Esophagus squamous epithelium (tissue), 5 donors: ENCODE results near the gene ADAM17. TPM values are rescaled to one million over a fixed set of nuclear protein-coding genes. Genes with fewer than 3 reads are reported as not detected.

Source experiments
- DNase-seq: peaks from one replicate; lab custom pipeline; 2025; lab: John Stamatoyannopoulos, UW
- H3K27ac ChIP-seq, 4 donors: fragments of 200-600 bp; sonication (generic); one replicate each; pipeline ENCODE4 v1.5.1; 2016 to 2019; ENCODE audit warnings: mild to moderate bottlenecking in 1 of 4
- H3K27me3 ChIP-seq, 4 donors: fragments of 200-600 bp; sonication (generic); 1 replicate in 3 of 4; 2 replicates in 1 of 4; pipeline versions ENCODE4 v1.5.1 to v1.6.0; 2017 to 2021; ENCODE audit warnings: antibody characterized with exemption in 1 of 4
- H3K36me3 ChIP-seq, 3 donors: fragments of 200-600 bp; sonication (generic); one replicate each; pipeline ENCODE4 v1.5.1; 2016 to 2019
- H3K4me1 ChIP-seq, 3 donors: fragments of 200-600 bp; sonication (generic); one replicate each; pipeline ENCODE4 v1.5.1; 2017 to 2019
- H3K4me3 ChIP-seq, 4 donors: fragments of 200-600 bp; sonication (generic); 1 replicate in 3 of 4; 2 replicates in 1 of 4; pipeline ENCODE4 v1.5.1; 2016 to 2019; ENCODE audit warnings: mild to moderate bottlenecking in 2 of 4, moderate library complexity in 1 of 4
- H3K9me3 ChIP-seq, 3 donors: fragments of 200-600 bp; sonication (generic); one replicate each; pipeline ENCODE4 v1.5.1; 2016 to 2019
- CTCF ChIP-seq, 6 experiments: fragments of 450-650 bp in 4 of 6; fragments of 200-600 bp in 2 of 6; sonication (generic) in 2 of 6; IDR thresholded peaks; one replicate each; pipeline ENCODE4 v1.5.1; 2016 to 2019; ENCODE audit warnings: antibody characterized with exemption in 6 of 6, mild to moderate bottlenecking in 4 of 6, moderate library complexity in 4 of 6
- POLR2A ChIP-seq, 4 donors: fragments of 450-650 bp; IDR thresholded peaks; one replicate each; pipeline ENCODE4 v1.6.1; 2017; ENCODE audit warnings: antibody characterized with exemption in 4 of 4, mild to moderate bottlenecking in 4 of 4, moderate library complexity in 3 of 4
- WGBS, 2 donors: methylation state at CpG; one replicate each; pipeline ENCODE4 v1.1.5; 2018; 5-methylcytosine and 5-hydroxymethylcytosine counted together
- intact Hi-C: fragments of 100-400 bp; cut with DNase I; formaldehyde crosslinking; loops from one replicate; pipeline ENCODE4 v1.15.0; 2022
- total RNA-seq, 4 donors: library from RNA; depleted of rRNA; stranded (reverse); fragments of >200 nt; gene quantifications; one replicate each; pipeline ENCODE4 v1.1.0, GENCODE V29; 2016
- donor health status: DM: yes; HTN: yes; CAD: no.

The ADAM17 gene
- total RNA-seq, 4 donors from 2014 or later: 21.5 to 38.9 (median 29.2) TPM

- TF ChIP-seq CTCF (IDR thresholded peaks at IDR 0.05) (no peak), POLR2A (IDR thresholded peaks at IDR 0.05) (no peak)
- intact Hi-C loops: no loop called here
- Histone ChIP-seq H3K4me1 (peaks cover 6 to 37% (median 12%) of the 10 kb centered on the region in 3 donors), H3K27ac (no peak overlapping the region), H3K4me3 (no peak overlapping the region), H3K36me3 (peaks cover 15 to 67% (median 32%) of the 10 kb centered on the region in 3 donors), H3K9me3 (no peaks in the 10 kb centered on the region), H3K27me3 (no peaks in the 10 kb centered on the region)
- 67 to 83% methylated on average over 2 to 3 of the region's 3 CpGs for WGBS, 2 donors
- no peak for DNase-seq
Measured at GRCh38 chr2:9478526-9478925, 77.1 kb downstream of the ADAM17 start.

GRCh38 chr2:9477914-9478313, 77.7 kb downstream of the ADAM17 start:
- intact Hi-C loops: no loop called here
- DNase-seq: no peak
- WGBS, 2 donors: 77 to 80% methylated on average over 7 of the region's 7 CpGs
- Histone ChIP-seq H3K27ac (no peak overlapping the region), H3K36me3 (peaks cover 9 to 61% (median 26%) of the 10 kb centered on the region in 3 donors), H3K27me3 (no peaks in the 10 kb centered on the region), H3K4me3 (no peak overlapping the region), H3K4me1 (peaks cover 8 to 42% (median 12%) of the 10 kb centered on the region in 3 donors), H3K9me3 (no peaks in the 10 kb centered on the region)
- no peak for TF ChIP-seq CTCF (IDR thresholded peaks at IDR 0.05)
- TF ChIP-seq POLR2A (IDR thresholded peaks at IDR 0.05): no peak

- Histone ChIP-seq H3K36me3 (peaks cover 0 to 59% (median 0%) of the 10 kb centered on the region in 3 donors), H3K4me3 (peak within 1 kb of the TSS; percentile 78 to 93 (median 84)), H3K9me3 (no peaks in the 10 kb centered on the region), H3K27ac (peak within 1 kb of the TSS; percentile 86 to 95 (median 91)), H3K27me3 (no peaks in the 10 kb centered on the region), H3K4me1 (peaks cover 8 to 42% (median 12%) of the 10 kb centered on the region in 3 donors)
- DNase-seq: no peak
- intact Hi-C loops: no loop called here
- 0% methylated on average over 5 of the region's 91 CpGs; no CpG with 5 or more reads in 1 of the 2 donors for WGBS, 2 donors
- TF ChIP-seq POLR2A (IDR thresholded peaks at IDR 0.05): peak in 2 of 4 donors; percentile 43 to 76
- TF ChIP-seq CTCF (IDR thresholded peaks at IDR 0.05): peak in 1 of 6 experiments; percentile 6
Measured at GRCh38 chr2:9474361-9475057, 81.1 kb downstream of the ADAM17 start, which contains the start of gene IAH1. Gene IAH1 (plus strand): TSS chr2:9474551. CDS start chr2:9474567, 16 bp downstream.

GRCh38 chr2:9473985-9474360, 81.7 kb downstream of the ADAM17 start:
- H3K27me3 ChIP-seq: no peaks in the 10 kb centered on the region
- no peak for DNase-seq
- peak overlapping the region; percentile 78 to 93 (median 84) for H3K4me3 ChIP-seq
- WGBS, 2 donors: 0 to 10% methylated on average over 7 to 9 of the region's 39 CpGs
- H3K9me3 ChIP-seq: no peaks in the 10 kb centered on the region
- TF ChIP-seq CTCF (IDR thresholded peaks at IDR 0.05): no peak
- TF ChIP-seq POLR2A (IDR thresholded peaks at IDR 0.05): peak in 1 of 4 donors; percentile 5
- intact Hi-C loops: no loop called here
- peak overlapping the region; percentile 86 to 95 (median 91) for H3K27ac ChIP-seq
- H3K36me3 ChIP-seq: peaks cover 0 to 59% (median 0%) of the 10 kb centered on the region in 3 donors
- peaks cover 8 to 42% (median 12%) of the 10 kb centered on the region in 3 donors for H3K4me1 ChIP-seq

GRCh38 chr2:9473308-9473984, 82.2 kb downstream of the ADAM17 start:
- peaks cover 8 to 42% (median 12%) of the 10 kb centered on the region in 3 donors for H3K4me1 ChIP-seq
- H3K9me3 ChIP-seq: no peaks in the 10 kb centered on the region
- peak overlapping the region; percentile 78 to 93 (median 84) for H3K4me3 ChIP-seq
- H3K27ac ChIP-seq: peak overlapping the region in 3 of 4 donors; percentile 86 to 95 (median 91)
- intact Hi-C loops: no loop called here
- DNase-seq: no peak
- 34 to 45% methylated on average over 13 to 15 of the region's 24 CpGs for WGBS, 2 donors
- H3K36me3 ChIP-seq: peaks cover 0 to 59% (median 0%) of the 10 kb centered on the region in 3 donors
- no peaks in the 10 kb centered on the region for H3K27me3 ChIP-seq
- peak in 4 of 6 experiments; percentile 8 to 52 (median 24) for TF ChIP-seq CTCF (IDR thresholded peaks at IDR 0.05)
- no peak for TF ChIP-seq POLR2A (IDR thresholded peaks at IDR 0.05)
